Muscle of back (tissue), 11 donors: Measurements from ENCODE around the gene AS3MT. TPM values are rescaled to one million over a fixed set of nuclear protein-coding genes. Genes with fewer than 3 reads are reported as not detected.
"Not testable (repeated sequence)": the region's sequence is repeated elsewhere in the genome, so short reads cannot be mapped to it uniquely, and the experiment has no call there.

Experiments
- DNase-seq, 3 donors: peaks; one replicate each; pipeline versions ENCODE4 v3.0.0 to v3.0.0-alpha.2; 2013
- polyA plus RNA-seq, 10 donors: library from polyadenylated mRNA; unstranded; fragments of 120-200 nt; gene quantifications; one replicate each; pipeline ENCODE4 v1.2.1, GENCODE V29; 2013; ENCODE audit not compliant: insufficient read length in 10 of 10

AS3MT gene
- polyA plus RNA-seq, 10 donors: 5.2 to 13.4 (median 9.1) TPM

DNA sequence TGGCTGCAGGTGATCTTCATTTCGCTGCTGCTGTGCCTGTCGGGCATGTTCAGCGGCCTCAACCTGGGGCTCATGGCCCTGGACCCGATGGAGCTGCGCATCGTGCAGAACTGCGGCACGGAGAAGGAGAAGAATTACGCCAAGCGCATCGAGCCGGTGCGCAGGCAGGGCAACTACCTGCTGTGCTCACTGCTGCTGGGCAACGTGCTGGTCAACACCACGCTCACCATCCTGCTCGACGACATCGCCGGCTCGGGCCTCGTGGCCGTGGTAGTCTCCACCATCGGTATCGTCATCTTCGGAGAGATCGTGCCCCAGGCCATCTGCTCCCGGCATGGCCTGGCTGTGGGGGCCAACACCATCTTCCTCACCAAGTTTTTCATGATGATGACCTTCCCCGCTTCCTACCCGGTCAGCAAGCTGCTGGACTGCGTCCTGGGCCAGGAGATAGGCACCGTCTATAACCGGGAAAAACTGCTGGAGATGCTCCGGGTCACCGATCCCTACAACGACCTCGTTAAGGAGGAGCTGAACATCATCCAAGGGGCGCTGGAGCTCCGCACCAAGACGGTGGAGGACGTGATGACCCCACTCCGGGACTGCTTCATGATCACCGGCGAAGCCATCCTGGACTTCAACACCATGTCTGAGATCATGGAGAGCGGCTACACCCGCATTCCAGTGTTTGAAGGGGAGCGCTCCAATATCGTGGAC, 50.1 kb downstream of the AS3MT start:
- DNase-seq: peak in 1 of 3 donors; percentile 42

DNA sequence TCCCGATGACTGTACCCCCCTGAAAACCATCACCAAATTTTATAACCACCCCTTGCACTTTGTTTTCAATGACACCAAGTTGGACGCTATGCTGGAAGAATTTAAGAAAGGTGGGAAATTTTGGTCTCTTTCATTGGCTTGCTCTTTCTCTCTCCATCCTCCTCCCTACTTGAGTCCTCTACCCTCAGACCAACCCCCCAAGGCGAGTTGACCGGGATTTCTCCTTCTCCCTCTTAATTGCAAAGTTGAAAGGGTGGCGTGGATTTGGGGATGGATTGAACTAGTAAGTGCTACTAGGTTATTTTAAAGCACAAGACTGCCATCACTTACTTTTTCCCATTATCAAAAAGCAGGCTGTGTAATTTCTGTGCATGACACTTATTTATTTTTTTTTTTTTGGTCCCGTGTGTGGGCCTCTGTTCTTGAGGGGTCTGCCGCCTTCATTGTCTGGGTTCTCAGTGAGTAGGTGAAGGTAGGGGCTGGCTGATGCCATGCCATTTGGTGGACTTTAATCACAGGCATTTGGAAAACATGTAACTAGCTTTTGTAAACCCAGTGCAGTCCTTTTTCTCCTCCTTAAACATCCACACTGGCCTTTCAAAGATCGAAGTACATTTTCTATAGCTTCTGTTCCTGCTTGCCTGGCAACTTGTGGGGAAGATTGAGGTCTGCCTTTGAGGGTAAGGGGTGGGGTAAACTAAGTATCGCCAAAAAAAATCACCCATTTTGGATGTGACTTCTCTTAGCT, 50.9 kb downstream of the AS3MT start:
- DNase-seq: no peak

DNA sequence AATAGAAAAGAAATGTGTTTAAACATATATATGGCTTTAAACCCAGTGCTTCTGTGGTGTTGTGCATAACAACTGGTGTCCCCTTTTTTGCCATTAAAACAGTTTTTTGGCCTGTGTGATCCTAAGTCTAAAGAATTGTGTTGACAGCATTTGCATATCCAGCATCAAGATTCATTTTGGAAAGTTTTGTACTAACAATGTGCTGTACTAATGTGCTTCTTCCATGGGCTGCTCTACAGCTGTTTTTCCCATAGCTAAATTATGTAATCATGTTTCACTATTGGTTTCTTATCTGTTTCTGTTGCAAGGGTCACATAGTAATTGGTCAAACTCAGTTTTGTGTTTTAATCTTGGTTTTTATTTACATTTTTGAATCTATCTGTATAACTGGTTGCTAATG, 54.3 kb downstream of the AS3MT start:
- no peak for DNase-seq

DNA sequence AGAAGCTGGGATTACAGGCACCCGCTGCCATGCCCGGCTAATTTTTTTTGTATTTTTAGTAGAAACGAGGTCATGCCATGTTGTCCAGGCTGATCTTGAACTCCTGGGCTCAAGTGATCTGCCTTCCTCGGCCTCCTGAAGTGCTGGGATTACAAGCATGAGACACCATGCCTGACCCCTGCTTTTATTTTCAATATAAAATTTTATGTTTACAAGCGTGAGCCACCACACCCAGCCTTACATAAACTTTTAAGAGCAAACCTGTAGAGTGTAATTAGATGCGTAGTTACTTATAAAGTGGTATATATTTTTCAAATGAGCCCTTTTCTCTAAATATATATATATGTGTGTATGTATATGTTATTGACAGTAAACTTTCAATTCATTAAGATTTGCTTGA, 57.6 kb downstream of the AS3MT start:
- DNase-seq: no peak

DNA sequence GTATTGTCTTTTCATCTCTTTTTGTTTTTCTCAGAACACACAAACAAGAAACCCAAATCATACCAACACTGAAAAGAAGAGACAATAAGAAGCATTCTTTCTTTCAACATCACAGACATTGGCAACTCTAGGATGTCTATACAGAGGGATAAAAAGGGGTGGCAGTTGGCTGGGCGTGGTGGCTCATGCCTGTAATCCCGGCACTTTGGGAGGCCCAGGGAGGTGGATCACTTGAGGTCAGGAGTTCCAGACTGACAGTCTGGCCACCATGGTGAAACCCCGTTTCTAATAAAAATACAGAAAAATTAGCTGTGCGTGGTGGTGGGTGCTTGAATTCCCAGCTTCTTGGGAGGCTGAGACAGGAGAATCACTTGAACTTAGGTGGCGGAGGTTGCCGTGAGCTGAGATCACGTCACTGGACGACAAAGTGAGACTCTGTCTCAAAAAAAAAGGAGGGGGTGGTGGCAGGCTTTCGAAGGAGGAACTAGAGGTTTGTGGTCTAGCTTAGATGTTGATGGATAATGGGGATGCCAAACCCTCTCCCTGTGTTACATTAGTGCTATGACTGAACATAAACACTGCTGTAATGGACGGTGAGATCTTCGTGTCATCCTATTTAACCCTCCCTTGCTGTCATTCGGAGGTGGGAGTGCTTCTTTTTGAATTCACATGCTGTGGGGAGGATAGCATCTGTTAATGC, 58.2 kb downstream of the AS3MT start:
- DNase-seq: no peak

DNA sequence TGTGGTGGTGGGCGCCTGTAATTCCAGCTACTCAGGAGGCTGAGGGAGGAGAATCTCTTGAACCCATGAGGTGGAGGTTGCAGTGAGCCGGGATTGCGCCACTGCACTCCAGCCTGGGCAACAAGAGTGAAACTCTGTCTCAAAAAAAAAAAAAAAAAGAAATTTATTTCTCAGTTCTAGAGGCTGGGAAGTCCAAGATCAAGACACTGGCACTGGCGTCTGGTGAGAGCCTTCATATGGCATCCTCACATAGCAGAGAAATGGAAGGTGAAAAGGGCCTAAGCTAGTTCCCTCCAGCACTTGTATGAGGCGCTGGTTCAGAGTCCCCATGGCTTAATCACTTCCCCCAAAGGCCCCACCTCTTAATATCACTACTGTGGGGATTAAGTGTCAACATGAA, 59.2 kb downstream of the AS3MT start:
- DNase-seq: not testable (repeated sequence)

DNA sequence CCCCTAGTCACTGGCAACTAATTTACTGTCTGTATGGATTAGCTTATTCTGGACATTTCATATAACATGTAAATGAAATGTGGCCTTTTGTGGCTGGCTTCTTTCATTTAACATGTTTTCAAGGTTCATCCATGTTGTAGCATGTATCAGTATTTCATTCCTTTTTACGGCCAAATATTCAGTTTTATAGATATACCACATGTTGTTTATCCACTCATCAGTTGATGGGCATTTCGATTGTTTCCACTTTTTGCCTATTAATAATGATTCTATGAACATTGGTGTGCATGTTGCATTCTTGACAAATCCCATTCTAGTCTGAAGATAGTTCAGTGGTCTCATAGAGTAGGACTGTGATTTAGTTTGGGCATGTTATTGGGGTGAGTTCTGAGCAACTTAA, 61.5 kb downstream of the AS3MT start:
- no peak for DNase-seq

DNA sequence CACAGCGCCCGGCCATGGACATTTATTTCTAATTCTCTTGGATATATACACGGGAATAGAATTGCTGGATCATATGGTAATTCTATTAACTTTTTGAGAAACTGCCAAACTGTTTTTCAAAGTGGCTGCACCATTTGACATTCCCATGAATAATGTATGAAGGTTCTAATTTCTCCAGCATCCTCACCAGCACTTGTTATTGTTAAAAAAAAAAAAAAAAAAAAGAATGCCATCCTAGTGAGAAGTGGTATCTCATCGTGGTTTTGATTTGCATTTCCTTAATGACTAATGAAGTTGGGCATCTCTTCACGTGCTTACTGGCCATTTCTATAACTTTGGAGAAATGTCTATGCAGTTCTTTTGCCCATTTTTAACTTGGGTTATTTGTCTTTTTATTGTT, 62.4 kb downstream of the AS3MT start:
- DNase-seq: no peak

DNA sequence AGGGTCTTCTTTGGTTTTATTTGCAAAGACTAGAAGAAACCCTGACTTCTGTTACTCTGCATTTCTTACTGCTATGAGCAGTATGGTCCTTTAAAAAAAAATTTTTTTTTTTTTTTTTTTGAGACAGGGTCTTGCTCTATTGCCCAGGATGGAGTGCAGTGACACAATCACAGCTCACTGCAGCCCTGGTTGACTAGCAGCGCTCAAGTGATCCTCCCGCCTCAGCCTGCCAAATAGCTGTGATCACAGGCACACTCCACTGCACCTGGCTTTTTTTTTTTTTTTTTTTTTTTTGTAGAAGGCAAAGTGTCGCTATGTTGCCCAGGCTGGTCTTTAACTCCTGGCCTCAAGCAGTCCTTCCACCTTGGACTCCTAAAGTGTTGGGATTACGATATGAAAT, 66.2 kb downstream of the AS3MT start:
- no peak for DNase-seq

DNA sequence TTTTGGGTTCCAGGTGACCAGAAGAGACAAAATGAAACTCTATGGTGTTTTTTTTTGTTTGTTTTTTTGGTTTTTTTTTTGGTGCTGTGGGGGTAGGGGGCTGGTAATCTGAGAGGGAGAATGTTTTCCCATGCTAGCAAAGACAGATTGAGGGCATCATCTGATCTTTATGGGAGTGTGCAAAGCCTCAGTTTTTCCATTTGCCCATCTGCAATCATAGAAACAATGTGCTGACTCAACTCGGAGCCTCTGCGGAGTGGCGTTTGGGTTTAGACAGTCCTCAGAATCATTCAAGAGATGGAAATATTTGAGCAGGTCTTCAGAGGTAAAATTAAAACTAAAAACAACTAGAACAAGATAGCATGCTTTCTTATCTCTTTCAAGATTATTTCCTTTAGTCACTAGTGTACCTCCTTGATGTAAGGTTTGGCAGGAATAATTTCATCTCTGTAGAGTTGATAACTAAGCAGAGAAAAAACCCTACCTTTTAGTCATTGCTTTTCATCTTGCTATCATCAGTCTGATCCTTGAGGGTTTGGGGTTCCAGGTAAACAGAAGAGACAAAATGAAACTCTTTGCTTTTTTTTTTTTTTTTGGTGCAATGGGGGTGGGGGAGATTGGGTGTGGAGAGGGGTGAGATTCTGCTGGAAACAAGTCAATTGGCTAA, 66.8 kb downstream of the AS3MT start:
- DNase-seq: no peak

DNA sequence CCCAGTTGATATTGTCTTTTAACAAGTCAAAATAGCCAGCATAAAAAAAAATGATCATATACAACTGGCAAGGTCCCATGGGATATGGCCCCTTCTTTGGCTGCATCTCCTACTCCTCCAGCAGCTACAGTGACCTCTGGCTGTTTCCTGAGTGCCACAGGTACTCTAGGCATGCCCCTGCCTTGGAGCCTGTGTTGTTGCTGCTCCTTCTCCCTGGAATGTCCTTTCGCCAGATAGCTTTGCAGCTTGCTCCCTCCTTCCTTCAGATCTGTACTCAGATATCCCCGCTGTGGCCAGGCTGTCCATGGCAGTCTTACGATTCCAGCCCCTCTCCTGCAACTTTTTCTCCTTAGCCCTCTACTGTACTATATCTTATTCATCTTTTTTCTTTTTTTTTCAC, 72.1 kb downstream of the AS3MT start:
- no peak for DNase-seq

DNA sequence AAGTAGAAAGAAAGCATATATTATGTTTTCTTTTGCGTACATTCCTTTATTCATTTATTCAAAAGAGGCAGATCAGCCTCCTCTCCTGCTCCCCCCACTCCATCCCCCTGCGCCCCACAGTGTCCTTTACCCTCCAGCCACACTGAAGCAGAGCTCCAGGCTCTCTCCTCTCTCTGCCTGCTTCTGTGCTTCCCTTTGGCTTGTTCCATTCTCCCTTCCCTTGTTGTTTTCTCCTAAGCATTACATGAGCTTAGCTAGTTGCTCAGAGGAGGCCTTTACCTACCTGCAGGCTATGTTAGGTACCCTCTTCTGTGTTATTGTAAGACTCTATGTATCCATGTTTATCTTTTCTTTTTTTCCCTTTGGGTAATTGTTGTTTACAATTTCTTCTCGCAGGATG, 76.2 kb downstream of the AS3MT start:
- no peak for DNase-seq

DNA sequence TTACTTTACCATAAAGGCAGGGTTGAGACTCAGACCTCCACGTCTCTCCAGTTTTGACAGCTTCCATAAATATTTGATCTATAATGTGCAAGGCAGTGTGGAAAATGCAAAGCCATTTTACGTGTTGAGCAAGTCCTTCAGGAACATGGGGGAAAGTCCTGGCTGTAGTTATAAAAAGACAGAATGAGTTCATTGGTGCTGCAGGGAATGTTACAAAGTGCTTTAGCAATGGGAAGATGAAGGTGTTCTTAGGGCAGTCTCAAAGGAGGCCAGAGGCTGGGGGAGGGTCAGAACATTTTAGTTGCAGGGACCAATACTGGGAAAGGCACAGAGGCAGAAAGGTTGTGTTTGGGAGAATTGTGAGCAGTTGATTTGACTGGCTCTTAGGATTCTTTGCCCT, 76.7 kb downstream of the AS3MT start:
- no peak for DNase-seq

DNA sequence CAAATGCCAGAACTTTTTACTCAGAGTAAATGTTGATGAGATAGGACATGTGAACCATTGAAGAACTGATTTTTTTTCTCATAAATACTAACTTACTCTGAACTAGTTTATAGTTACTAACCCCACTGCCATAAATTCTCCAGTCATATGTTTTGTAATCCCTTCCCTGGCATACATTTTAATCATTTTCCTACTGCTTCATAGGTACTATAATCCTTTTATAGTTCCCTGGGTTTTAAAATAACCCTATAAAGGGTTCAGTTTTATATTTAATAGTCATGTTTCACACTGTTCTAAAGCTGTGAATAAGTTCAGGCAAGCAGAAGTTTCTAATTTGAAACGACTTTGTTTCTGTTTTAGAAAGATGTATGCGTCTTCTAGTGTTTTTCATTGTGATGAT, 77.7 kb downstream of the AS3MT start:
- DNase-seq: no peak

DNA sequence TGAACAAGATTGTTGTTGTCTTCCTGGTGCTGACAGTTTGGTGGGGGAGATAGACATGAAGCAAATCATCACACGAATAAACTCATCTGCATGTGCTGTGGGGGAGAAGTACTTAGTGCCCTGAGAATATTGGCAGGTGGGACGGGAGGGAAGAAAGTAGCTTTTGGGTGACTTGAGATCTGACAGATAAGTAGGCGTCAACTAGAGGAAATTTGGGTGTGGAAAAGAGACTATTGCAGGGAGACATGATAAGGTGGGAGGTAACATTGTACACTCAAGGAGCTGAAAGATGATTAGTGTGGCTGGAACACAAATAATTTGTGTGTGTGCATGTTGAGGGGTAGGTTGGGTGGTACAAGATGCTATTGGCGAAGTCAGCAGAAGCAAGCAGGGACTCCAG, 78.9 kb downstream of the AS3MT start:
- no peak for DNase-seq

DNA sequence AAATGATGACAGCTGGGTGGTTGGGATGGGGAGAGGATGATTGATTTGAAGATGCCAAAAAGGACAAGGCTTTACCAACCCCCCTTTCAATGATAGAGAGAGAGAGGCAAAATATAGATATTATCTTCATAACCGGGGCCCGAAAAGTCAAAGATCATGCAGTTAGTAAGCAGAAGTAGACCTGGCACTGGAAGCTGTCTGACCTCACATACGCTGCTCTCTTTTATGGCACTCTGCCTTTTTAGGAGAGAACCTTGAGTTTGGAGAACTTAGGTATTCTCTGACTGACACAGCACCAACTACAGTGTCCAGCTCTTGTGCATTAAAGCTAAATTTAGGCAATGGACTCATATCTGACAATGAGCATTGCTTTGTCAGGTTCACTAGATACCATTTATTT, 79.5 kb downstream of the AS3MT start:
- no peak for DNase-seq

DNA sequence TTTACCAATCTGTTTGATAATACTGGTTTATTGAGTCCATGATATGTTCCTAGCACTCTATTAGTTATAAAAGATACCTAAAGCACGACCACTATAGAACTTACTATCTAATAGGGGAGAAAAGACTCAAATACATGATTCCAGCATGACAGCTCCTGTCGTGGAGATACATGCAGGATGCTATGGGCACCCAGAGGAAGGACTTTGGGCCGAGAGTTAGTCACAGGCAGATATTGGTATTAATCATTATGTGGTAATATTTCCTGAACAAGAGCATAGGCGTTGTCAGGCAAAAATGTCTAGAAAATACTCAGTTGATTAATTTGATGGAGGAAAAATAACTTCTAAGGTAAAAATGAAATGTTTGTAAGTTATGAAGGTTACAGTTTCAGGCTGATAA, 80.6 kb downstream of the AS3MT start:
- DNase-seq: no peak

DNA sequence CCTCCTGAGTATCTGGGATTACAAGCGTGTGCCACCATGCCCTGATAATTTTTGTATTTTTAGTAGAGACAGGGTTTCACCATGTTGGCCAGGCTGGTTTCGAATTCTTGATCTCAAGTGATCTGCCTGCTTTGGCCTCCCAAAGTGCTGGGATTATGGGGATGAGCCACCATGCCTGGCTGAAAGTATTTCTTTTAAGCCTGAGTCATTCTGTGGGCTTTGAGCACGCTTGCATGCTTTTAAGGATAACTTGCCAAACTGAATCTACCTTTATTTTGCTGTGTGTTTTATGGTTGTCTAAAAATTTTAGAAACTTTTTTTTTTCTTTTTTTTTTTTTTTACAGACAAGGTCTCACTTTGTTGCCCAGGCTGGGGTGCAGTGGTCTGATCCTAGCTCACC, 82.0 kb downstream of the AS3MT start:
- DNase-seq: no peak
